ENCODE results near the gene MYF5. TPM values are rescaled to one million over a fixed set of nuclear protein-coding genes. Genes with fewer than 3 reads are reported as not detected.

The MYF5 gene
- total RNA-seq, 4 donors from 2014 or later: not detected

DNA sequence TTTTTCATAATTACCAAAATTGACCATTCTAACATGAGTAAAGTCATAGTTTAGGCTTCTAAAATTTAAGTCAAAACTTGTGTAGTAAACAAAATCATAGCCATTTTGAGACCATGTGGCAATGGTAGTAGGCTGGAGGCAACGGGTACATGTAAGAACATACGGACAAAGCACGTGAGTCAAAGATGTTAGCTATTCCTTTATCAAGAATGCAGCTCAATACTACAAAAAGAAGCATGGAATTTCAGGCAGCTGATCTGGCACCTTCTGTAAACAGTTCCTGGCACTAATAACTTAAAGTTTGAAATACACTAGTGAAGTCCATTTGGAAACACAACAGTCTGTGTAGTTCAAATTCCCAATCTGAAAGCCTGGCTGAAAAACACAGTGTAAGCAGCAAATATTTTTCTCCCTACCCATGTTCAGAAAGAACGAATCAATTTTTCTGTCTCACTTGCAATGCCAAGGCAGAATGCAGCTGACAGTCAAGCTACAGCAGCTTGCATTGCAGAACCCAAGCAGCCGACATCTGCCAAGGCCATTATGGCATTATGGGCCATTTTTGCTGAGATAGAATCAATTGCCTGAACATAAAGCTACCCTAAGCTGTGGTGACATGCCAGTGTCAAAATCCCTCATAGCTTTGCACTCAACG, 29.3 kb downstream of the MYF5 start:
- TF ChIP-seq, protein P1, sequence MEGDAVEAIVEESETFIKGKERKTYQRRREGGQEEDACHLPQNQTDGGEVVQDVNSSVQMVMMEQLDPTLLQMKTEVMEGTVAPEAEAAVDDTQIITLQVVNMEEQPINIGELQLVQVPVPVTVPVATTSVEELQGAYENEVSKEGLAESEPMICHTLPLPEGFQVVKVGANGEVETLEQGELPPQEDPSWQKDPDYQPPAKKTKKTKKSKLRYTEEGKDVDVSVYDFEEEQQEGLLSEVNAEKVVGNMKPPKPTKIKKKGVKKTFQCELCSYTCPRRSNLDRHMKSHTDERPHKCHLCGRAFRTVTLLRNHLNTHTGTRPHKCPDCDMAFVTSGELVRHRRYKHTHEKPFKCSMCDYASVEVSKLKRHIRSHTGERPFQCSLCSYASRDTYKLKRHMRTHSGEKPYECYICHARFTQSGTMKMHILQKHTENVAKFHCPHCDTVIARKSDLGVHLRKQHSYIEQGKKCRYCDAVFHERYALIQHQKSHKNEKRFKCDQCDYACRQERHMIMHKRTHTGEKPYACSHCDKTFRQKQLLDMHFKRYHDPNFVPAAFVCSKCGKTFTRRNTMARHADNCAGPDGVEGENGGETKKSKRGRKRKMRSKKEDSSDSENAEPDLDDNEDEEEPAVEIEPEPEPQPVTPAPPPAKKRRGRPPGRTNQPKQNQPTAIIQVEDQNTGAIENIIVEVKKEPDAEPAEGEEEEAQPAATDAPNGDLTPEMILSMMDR (IDR thresholded peaks at IDR 0.05): no peak
- no peak for TF ChIP-seq POLR2A (IDR thresholded peaks at IDR 0.05)
- Histone ChIP-seq H3K4me3 (no peak overlapping the region), H3K27me3 (no peaks in the 10 kb centered on the region), H3K9me3 (no peaks in the 10 kb centered on the region), H3K4me1 (no peaks in the 10 kb centered on the region), H3K27ac (no peak overlapping the region), H3K36me3 (no peaks in the 10 kb centered on the region)
- no peak for DNase-seq
- intact Hi-C loops (cut with DNase I; ENCODE audit: low total_unique reads): no loop called here

DNA sequence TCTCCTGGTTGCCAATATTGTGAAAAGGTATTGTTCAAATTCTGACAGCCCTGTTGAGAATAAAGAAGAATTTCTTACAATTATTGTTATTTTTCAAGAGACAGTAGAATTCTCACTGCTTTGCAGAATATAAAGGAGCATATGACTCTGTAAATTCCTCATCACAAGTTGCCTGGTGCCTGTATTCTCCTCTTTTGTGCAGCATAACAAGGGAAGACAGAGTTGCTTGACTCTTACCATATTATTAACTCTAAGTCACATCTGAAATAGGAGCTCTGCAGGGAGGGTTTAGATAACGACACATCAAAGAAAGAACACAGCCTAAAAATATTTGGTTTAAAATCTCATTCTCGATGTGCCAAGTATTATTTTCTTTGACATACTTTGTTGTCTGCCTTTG, 31.1 kb downstream of the MYF5 start:
- intact Hi-C loops (cut with DNase I; ENCODE audit: low total_unique reads): no loop called here
- Histone ChIP-seq H3K4me3 (no peak overlapping the region), H3K27ac (no peak overlapping the region), H3K27me3 (no peaks in the 10 kb centered on the region), H3K36me3 (no peaks in the 10 kb centered on the region), H3K4me1 (no peaks in the 10 kb centered on the region), H3K9me3 (no peaks in the 10 kb centered on the region)
- no peak for TF ChIP-seq POLR2A (IDR thresholded peaks at IDR 0.05)
- TF ChIP-seq, protein P1 (IDR thresholded peaks at IDR 0.05): no peak
- no peak for DNase-seq

DNA sequence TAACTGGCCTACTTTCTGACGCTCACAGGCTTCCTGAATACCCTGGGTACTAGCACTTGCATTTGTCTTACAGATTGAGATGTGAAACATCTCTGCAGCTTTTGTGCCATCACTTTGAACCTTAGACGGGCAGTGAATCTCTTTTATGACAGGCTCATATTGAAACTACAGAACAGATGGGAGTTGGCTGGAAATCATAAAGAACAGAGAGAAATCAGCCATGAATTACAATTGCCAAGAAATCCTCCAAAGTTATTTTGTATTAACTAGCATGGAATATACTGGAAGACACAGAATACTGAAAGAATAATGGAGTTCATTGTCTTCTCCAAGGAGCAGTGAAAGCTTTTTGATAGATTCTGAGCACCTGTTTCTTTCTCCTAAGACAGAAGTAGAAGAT, 32.7 kb downstream of the MYF5 start:
- intact Hi-C loops (cut with DNase I; ENCODE audit: low total_unique reads): no loop called here
- H3K27me3 ChIP-seq: no peaks in the 10 kb centered on the region
- no peak for DNase-seq
- H3K36me3 ChIP-seq: no peaks in the 10 kb centered on the region
- no peak overlapping the region for H3K27ac ChIP-seq
- no peak overlapping the region for H3K4me3 ChIP-seq
- H3K9me3 ChIP-seq: no peaks in the 10 kb centered on the region
- TF ChIP-seq, protein P1 (IDR thresholded peaks at IDR 0.05): no peak
- no peak for TF ChIP-seq POLR2A (IDR thresholded peaks at IDR 0.05)
- H3K4me1 ChIP-seq: no peaks in the 10 kb centered on the region

DNA sequence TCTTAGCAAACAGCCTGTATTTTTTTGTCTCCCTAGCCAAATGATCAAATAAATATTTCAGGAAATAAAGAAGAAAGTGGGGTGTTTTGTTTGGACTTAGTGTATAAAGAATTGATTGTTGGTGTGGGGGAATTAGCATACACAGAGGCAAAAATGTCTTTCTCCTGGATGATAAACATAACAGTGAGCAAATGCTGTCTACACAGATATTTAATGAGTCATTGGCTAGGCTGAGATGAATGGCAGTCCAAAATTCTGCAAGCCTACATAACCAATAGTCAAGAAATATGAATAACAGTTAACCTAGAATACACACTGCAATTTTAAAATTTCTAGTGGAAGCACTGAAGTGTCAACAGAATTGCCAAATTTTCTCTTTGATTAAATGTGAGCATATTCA, 35.8 kb downstream of the MYF5 start:
- TF ChIP-seq POLR2A (IDR thresholded peaks at IDR 0.05): no peak
- TF ChIP-seq, protein P1 (IDR thresholded peaks at IDR 0.05): no peak
- intact Hi-C loops (cut with DNase I; ENCODE audit: low total_unique reads): no loop called here

DNA sequence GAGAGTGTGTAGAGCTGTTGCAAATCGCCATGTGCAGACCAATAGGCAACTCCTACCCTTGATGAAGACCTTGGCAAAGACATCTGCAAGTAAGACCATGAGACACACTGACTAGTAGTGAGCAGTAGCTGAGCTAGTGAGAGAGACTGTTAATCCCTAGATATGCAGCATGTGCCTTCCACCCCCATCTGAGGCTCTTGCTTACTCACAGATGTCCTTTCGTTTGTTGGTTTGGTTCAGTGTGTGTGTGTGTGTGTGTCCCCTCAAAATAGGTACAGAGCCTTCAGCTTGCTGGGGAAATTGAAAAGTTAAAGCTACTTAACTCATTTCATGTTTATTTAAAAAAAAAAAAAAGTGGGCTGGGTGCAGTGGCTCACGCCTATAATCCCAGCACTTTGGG, 37.6 kb downstream of the MYF5 start:
- no peaks in the 10 kb centered on the region for H3K9me3 ChIP-seq
- DNase-seq: no peak
- intact Hi-C loops (cut with DNase I; ENCODE audit: low total_unique reads): no loop called here

More for the DNA sequence above, 35.8 kb downstream of the MYF5 start:
- Histone ChIP-seq H3K4me3 (no peak overlapping the region), H3K27me3 (no peaks in the 10 kb centered on the region), H3K27ac (no peak overlapping the region), H3K9me3 (no peaks in the 10 kb centered on the region), H3K4me1 (no peaks in the 10 kb centered on the region), H3K36me3 (no peaks in the 10 kb centered on the region)
- no peak for DNase-seq

More for the DNA sequence above, 37.6 kb downstream of the MYF5 start:
- Histone ChIP-seq H3K36me3 (no peaks in the 10 kb centered on the region), H3K4me3 (no peak overlapping the region), H3K4me1 (no peaks in the 10 kb centered on the region), H3K27me3 (no peaks in the 10 kb centered on the region), H3K27ac (no peak overlapping the region)
- TF ChIP-seq, protein P1 (IDR thresholded peaks at IDR 0.05): no peak
- TF ChIP-seq POLR2A (IDR thresholded peaks at IDR 0.05): no peak

Measured in uterus (tissue), 4 donors.